Hepatocyte (in vitro differentiated cells): ENCODE data around the gene GOLPH3L.

Experiments
- CTCF ChIP-seq: fragments of 200-600 bp; sonication (generic); IDR thresholded peaks from 2 replicates; pipeline ENCODE4 v1.5.1; 2016; ENCODE audit warnings: antibody characterized with exemption, mild to moderate bottlenecking; ENCODE audit not compliant: poor library complexity
- EZH2phosphoT487 ChIP-seq: fragments of 200-600 bp; sonication (generic); IDR thresholded peaks from one replicate; pipeline ENCODE4 v1.6.1; 2018; ENCODE audit warnings: antibody characterized with exemption, mild to moderate bottlenecking, low read depth, moderate library complexity; ENCODE audit not compliant: unreplicated experiment, severe bottlenecking

- TF ChIP-seq CTCF (peak; percentile 72), EZH2phosphoT487 (no peak)
Observed at GRCh38 chr1:150621497-150622302, 75.3 kb downstream of the GOLPH3L start.
